Measurements from ENCODE around the gene ELF5.
A peak's percentile ranks its signal among the peaks of the same experiment; 100 is the strongest.

ELF5 gene

GRCh38 chr11:34513682-34514449 is at the start of gene ELF5:
Gene ELF5 (minus strand): TSS chr11:34513794. CDS start chr11:34505749, 8,045 bp downstream.
- DNase-seq, result no peak

- no peak for DNase-seq
Measured at GRCh38 chr11:34562976-34563375, 49.4 kb upstream of the ELF5 start.

GRCh38 chr11:34560511-34560910 is 46.9 kb upstream of the ELF5 start:
- no peak for DNase-seq

GRCh38 chr11:34558673-34559072 is 45.1 kb upstream of the ELF5 start:
- DNase-seq, result no peak

GRCh38 chr11:34558211-34558610 is 44.6 kb upstream of the ELF5 start:
- DNase-seq, result no peak

GRCh38 chr11:34552270-34552669 is 38.7 kb upstream of the ELF5 start:
- DNase-seq, result peak; percentile 74

- no peak for DNase-seq
Measured at GRCh38 chr11:34549271-34549670, 35.7 kb upstream of the ELF5 start.

- no peak for DNase-seq
Measured at GRCh38 chr11:34548278-34548677, 34.7 kb upstream of the ELF5 start.

GRCh38 chr11:34546511-34547209 is 33.1 kb upstream of the ELF5 start:
- DNase-seq, result no peak

- no peak for DNase-seq
Measured at GRCh38 chr11:34542089-34542488, 28.5 kb upstream of the ELF5 start.

- DNase-seq, result no peak
Measured at GRCh38 chr11:34540870-34541269, 27.3 kb upstream of the ELF5 start.

- DNase-seq, result no peak
Measured at GRCh38 chr11:34537636-34538035, 24.0 kb upstream of the ELF5 start.

- DNase-seq, result no peak
Measured at GRCh38 chr11:34536056-34536455, 22.5 kb upstream of the ELF5 start.

- DNase-seq, result no peak
Measured at GRCh38 chr11:34534826-34535225, 21.2 kb upstream of the ELF5 start.

- no peak for DNase-seq
Measured at GRCh38 chr11:34531663-34532062, 18.1 kb upstream of the ELF5 start.

GRCh38 chr11:34530545-34531234 is 17.1 kb upstream of the ELF5 start:
- DNase-seq, result no peak

GRCh38 chr11:34529643-34530042 is 16.0 kb upstream of the ELF5 start:
- no peak for DNase-seq

- DNase-seq, result no peak
Measured at GRCh38 chr11:34528072-34528471, 14.5 kb upstream of the ELF5 start.

GRCh38 chr11:34525888-34526657 is 12.5 kb upstream of the ELF5 start:
- DNase-seq, result peak; percentile 35

GRCh38 chr11:34525098-34525497 is 11.5 kb upstream of the ELF5 start:
- no peak for DNase-seq

GRCh38 chr11:34524696-34525095 is 11.1 kb upstream of the ELF5 start:
- no peak for DNase-seq

GRCh38 chr11:34523053-34523452 is 9.5 kb upstream of the ELF5 start:
- no peak for DNase-seq

- DNase-seq, result no peak
Measured at GRCh38 chr11:34522188-34522587, 8.6 kb upstream of the ELF5 start.
